ENCODE data around the gene IMMP2L. TPM values are rescaled to one million over a fixed set of nuclear protein-coding genes. Genes with fewer than 3 reads are reported as not detected.

Gene IMMP2L
- total RNA-seq, 1 experiment from 2014 or later = 13.6 TPM

GRCh38 chr7:111067682-111068081 lies 494.6 kb downstream of the IMMP2L start:
- no peak overlapping the region for H3K27ac Mint-ChIP-seq
- ChIA-PET POLR2A (no interaction called here), CTCF (no interaction called here)
- TF ChIP-seq ELF4 (CRISPR knock-in tag; IDR thresholded peaks at IDR 0.05; ENCODE audit: low read depth) (no peak), RELA (CRISPR knock-in tag; IDR thresholded peaks at IDR 0.05; ENCODE audit: borderline replicate concordance) (no peak), ZSCAN18 (CRISPR knock-in tag; IDR thresholded peaks at IDR 0.05) (no peak), ZBTB43 (CRISPR knock-in tag; IDR thresholded peaks at IDR 0.05) (no peak), ZNF317 (CRISPR knock-in tag; IDR thresholded peaks at IDR 0.05; ENCODE audit: borderline replicate concordance, low read depth) (no peak), MLX (CRISPR knock-in tag; IDR thresholded peaks at IDR 0.05) (no peak), HMGXB4 (CRISPR knock-in tag; IDR thresholded peaks at IDR 0.05) (no peak), ZNF671 (CRISPR knock-in tag; IDR thresholded peaks at IDR 0.05) (no peak), FOXP4 (CRISPR knock-in tag; IDR thresholded peaks at IDR 0.05) (no peak), SOX15 (CRISPR knock-in tag; IDR thresholded peaks at IDR 0.05) (no peak), NFE2L1 (CRISPR knock-in tag; IDR thresholded peaks at IDR 0.05) (no peak), ATF2 (CRISPR knock-in tag; IDR thresholded peaks at IDR 0.05; ENCODE audit: borderline replicate concordance, low read depth) (no peak), E2F5 (CRISPR knock-in tag; IDR thresholded peaks at IDR 0.05) (no peak), FOXP1 (CRISPR knock-in tag; IDR thresholded peaks at IDR 0.05; ENCODE audit: borderline replicate concordance) (no peak), ZNF425 (CRISPR knock-in tag; conservative IDR thresholded peaks at IDR 0.05) (no peak)
- peaks cover 32% of the 10 kb centered on the region for H3K36me3 Mint-ChIP-seq
- ATAC-seq (no peak), DNase-seq (ENCODE audit: low spot score) (no peak)
- peaks cover 31% of the 10 kb centered on the region for H3K9me3 Mint-ChIP-seq
- H3K4me1 Mint-ChIP-seq = peaks cover 8% of the 10 kb centered on the region
- H3K4me3 Mint-ChIP-seq = no peak overlapping the region
- H3K27me3 Mint-ChIP-seq (ENCODE audit: low read depth) = no peaks in the 10 kb centered on the region

Data from WTC11 (cell line).